Neural crest cell (in vitro differentiated cells): Measurements from ENCODE around the gene APOD. TPM values are rescaled to one million over a fixed set of nuclear protein-coding genes. Genes with fewer than 3 reads are reported as not detected.
"Not testable (repeated sequence)": the region's sequence is repeated elsewhere in the genome, so short reads cannot be mapped to it uniquely, and the experiment has no call there.

Experiments used
- DNase-seq: peaks from one replicate; pipeline ENCODE4 v3.0.0; 2021; ENCODE audit warnings: low read depth, mixed read lengths, low spot score
- H3K27ac Mint-ChIP-seq: one replicate; pipeline ENCODE4 v1.8.0; 2021; ENCODE audit warnings: mild to moderate bottlenecking, mixed read lengths; ENCODE audit not compliant: unreplicated experiment
- H3K27me3 Mint-ChIP-seq: 2 replicates; pipeline ENCODE4 v1.8.0; 2021; ENCODE audit warnings: low read depth, mild to moderate bottlenecking, mixed read lengths
- H3K36me3 Mint-ChIP-seq: 2 replicates; pipeline ENCODE4 v1.8.0; 2021; ENCODE audit warnings: low read depth, mild to moderate bottlenecking, mixed read lengths
- H3K4me1 Mint-ChIP-seq: 2 replicates; pipeline ENCODE4 v1.8.0; 2021; ENCODE audit warnings: mixed read lengths
- H3K4me3 Mint-ChIP-seq: one replicate; pipeline ENCODE4 v1.8.0; 2021; ENCODE audit warnings: mild to moderate bottlenecking, mixed read lengths
- H3K9me3 Mint-ChIP-seq: 2 replicates; pipeline ENCODE4 v1.8.0; 2021; ENCODE audit warnings: mixed read lengths
- total RNA-seq: library from RNA; stranded (reverse); gene quantifications from 2 replicates; pipeline ENCODE4 v1.2.1, GENCODE V29; 2021
- TF ChIP-seq, protein P1 (sequence below): fragments of 200-600 bp; sonication (generic); conservative IDR thresholded peaks from 2 replicates; pipeline ENCODE4 v1.5.0; 2021; ENCODE audit warnings: antibody characterized with exemption, mild to moderate bottlenecking

The APOD gene
- total RNA-seq, 1 donor from 2014 or later = 1.7 TPM

DNA sequence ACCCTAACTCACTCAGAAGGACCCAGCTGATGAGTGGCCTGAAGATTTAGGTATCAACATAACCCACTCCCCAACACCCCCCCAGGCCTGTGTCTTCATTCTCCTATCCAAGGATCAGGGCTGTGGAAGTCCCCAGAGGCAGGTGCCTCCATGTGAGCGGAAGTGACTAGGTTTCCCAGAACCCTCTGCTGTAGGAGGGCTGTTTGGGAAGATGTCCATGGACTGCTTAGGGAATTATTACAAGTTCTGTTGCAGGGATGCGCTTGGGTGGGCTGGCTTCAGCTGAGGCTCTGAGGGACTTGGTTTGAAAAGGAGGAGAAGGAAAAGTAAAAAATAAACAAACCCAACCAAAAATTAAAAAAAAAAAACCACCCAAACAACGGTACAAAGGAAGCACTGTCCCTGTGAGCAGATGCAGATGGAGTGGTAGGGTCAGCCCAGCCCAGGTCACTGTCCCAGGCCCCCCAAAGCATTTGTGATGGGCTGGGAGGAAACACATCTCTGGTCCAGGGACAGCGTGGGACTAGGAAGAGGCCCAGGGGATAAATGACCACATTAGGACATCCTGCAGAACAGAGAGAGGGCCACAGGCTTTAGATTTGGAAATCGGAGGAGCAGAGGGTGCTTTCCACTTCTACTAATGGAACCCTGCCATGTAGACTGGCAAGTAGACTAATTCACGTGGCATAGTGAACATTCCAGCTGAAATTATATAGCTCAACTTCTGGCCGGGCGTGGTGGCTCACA is 12.2 kb upstream of the APOD start:
- DNase-seq = no peak
- H3K4me3 Mint-ChIP-seq = no peak overlapping the region
- H3K36me3 Mint-ChIP-seq = peaks cover 4% of the 10 kb centered on the region
- peaks cover 5% of the 10 kb centered on the region for H3K4me1 Mint-ChIP-seq
- TF ChIP-seq, protein P1, sequence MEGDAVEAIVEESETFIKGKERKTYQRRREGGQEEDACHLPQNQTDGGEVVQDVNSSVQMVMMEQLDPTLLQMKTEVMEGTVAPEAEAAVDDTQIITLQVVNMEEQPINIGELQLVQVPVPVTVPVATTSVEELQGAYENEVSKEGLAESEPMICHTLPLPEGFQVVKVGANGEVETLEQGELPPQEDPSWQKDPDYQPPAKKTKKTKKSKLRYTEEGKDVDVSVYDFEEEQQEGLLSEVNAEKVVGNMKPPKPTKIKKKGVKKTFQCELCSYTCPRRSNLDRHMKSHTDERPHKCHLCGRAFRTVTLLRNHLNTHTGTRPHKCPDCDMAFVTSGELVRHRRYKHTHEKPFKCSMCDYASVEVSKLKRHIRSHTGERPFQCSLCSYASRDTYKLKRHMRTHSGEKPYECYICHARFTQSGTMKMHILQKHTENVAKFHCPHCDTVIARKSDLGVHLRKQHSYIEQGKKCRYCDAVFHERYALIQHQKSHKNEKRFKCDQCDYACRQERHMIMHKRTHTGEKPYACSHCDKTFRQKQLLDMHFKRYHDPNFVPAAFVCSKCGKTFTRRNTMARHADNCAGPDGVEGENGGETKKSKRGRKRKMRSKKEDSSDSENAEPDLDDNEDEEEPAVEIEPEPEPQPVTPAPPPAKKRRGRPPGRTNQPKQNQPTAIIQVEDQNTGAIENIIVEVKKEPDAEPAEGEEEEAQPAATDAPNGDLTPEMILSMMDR = no peak
- H3K27ac Mint-ChIP-seq = no peak overlapping the region
- no peaks in the 10 kb centered on the region for H3K27me3 Mint-ChIP-seq
- H3K9me3 Mint-ChIP-seq = peaks cover 3% of the 10 kb centered on the region

DNA sequence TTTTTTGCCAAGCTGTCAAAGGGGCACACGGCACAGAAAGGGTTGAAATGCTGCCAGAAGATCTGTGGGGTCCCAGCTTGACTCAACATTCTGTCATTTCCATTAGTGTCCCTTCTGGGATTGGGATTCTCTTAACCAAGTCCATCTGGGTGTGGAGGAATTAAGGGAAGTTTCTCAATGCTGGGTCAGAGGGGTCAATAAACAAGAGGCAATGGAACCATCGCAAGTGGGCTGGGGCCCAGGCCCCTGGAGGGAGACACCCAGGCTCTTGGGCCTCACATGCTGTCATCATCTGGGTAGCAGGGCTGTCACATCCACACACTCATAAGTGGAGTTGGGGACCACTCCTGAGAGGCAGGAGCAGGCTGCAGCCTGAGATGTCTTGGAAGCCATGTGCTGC is 8.1 kb upstream of the APOD start:
- Mint-ChIP-seq H3K9me3 (peaks cover 3% of the 10 kb centered on the region), H3K4me1 (peaks cover 5% of the 10 kb centered on the region), H3K27me3 (no peaks in the 10 kb centered on the region), H3K4me3 (no peak overlapping the region), H3K36me3 (no peaks in the 10 kb centered on the region), H3K27ac (no peak overlapping the region)
- TF ChIP-seq, protein P1 = no peak
- no peak for DNase-seq

DNA sequence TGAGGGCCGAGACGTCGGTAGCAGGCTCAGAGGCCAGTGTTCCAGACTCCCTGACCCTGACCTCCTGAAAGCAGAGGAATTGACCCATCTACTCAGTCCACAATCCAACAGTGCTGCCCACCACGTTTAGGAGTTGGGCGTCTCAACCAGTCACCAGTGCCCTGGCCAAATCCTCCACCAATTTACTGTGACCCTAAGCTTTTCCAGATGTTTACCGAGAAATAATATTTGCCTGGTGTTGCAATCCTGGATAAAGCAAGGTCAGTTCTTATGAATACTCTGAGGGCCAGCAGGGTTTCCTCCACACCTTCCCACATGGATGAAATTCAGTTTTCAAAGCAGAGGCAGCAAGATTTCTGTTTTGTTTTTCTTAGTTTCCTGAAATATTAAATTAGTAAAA is 7.5 kb upstream of the APOD start:
- Mint-ChIP-seq H3K4me3 (no peak overlapping the region), H3K36me3 (no peaks in the 10 kb centered on the region), H3K9me3 (peaks cover 3% of the 10 kb centered on the region), H3K27me3 (no peaks in the 10 kb centered on the region), H3K4me1 (peaks cover 5% of the 10 kb centered on the region), H3K27ac (no peak overlapping the region)
- no peak for DNase-seq
- TF ChIP-seq, protein P1 = no peak

DNA sequence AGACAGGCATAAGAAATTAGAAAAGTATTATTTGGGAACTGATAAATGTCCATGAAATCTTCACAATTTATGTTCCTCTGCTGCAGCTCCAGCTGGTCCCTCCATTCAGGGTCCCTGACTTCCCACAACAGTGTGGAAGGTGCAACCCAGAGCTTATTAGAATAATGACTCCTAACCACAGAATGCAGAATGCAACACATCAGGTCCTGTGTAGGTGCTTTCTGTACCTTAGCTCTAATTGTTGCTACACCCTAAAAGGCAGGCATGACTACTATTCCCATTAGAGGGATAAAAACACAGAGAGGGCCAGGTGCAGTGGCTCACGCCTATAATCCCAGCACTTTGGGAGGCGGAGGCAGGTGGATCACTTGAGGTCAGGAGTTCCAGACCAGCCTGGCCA is 6.6 kb upstream of the APOD start:
- not testable (repeated sequence) for DNase-seq, H3K4me3 Mint-ChIP-seq, H3K27ac Mint-ChIP-seq, H3K9me3 Mint-ChIP-seq, H3K27me3 Mint-ChIP-seq, H3K36me3 Mint-ChIP-seq, H3K4me1 Mint-ChIP-seq

DNA sequence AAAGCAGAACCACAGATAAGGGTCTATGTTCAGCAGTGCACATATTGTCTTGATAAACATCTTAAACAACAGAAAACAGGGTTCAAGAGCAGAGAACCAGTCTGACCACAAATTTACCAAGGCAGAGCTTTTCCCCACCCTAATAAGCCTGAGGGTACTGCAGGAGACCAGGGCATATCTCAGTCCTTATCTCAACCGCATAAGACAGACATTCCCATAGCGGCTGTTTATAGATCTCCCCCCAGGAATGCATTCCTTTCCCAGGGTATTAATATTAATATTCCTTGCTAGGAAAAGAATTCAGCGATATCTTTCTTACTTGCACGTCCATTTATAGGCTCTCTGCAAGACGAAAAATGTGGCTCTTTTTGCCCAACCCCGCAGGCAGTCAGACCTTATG is 6.1 kb upstream of the APOD start:
- H3K4me3 Mint-ChIP-seq, H3K36me3 Mint-ChIP-seq: not testable (repeated sequence)
- peaks cover 10% of the 10 kb centered on the region for H3K4me1 Mint-ChIP-seq

DNA sequence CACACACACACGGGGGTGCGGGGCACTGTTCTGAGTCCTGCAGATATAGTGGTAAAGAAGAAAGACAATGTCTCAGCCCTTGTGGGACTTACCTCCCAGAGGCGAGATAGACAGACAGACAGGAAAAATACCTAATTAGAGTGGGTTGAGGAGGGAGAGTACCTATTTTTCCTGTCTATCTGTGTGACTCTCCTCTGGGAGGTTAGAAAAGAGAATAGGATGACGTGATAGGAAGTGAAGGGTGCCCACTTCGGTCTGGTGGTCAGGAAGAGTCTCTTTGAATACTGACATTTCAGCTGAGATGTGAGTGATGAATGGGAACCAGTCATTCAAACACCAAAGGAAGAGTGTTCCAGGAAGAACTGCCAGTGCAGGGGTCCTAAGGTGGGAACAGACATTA is 4.1 kb upstream of the APOD start:
- TF ChIP-seq, protein P1 = no peak
- Mint-ChIP-seq H3K9me3 (peaks cover 3% of the 10 kb centered on the region), H3K27ac (no peak overlapping the region), H3K27me3 (no peaks in the 10 kb centered on the region), H3K4me1 (peaks cover 29% of the 10 kb centered on the region), H3K4me3 (no peak overlapping the region), H3K36me3 (no peaks in the 10 kb centered on the region)
- no peak for DNase-seq

More for the DNA sequence above, 6.1 kb upstream of the APOD start:
- not testable (repeated sequence) for H3K27me3 Mint-ChIP-seq, H3K27ac Mint-ChIP-seq, DNase-seq, H3K9me3 Mint-ChIP-seq
